ENCODE measurements around the gene RGS8.

Gene RGS8

GRCh38 chr1:182684116-182684828 lies at the start of gene RGS8:
TSS of gene RGS8 (minus strand) at chr1:182684587. CDS start at chr1:182669649, 14,938 bp downstream.
- no peak within 1 kb of the TSS for H3K9ac ChIP-seq (ENCODE audit: low read depth in 1 of 2, low read length in 2 of 2)
- H3K27me3 ChIP-seq (ENCODE audit: control insufficient read depth in 1 of 2, insufficient read depth in 2 of 2, low read length in 2 of 2), result peaks cover 0 to 2% of the 10 kb centered on the region in 2 donors
- H3K4me1 ChIP-seq (ENCODE audit: control insufficient read depth in 1 of 2, insufficient read depth in 2 of 2, low read length in 2 of 2), result peaks cover 0 to 18% of the 10 kb centered on the region in 2 donors
- no peaks in the 10 kb centered on the region for H3K36me3 ChIP-seq (ENCODE audit: control insufficient read depth in 1 of 2, insufficient read depth in 2 of 2, low read length in 2 of 2)
- no peak within 1 kb of the TSS for H3K27ac ChIP-seq (ENCODE audit: low read depth, low read length)
- H3K9me3 ChIP-seq (ENCODE audit: control insufficient read depth in 1 of 2, low read length in 2 of 2), result no peaks in the 10 kb centered on the region
- no peak within 1 kb of the TSS for H3K4me3 ChIP-seq (ENCODE audit: low read depth in 1 of 2, low read length in 2 of 2)

- H3K27ac ChIP-seq (ENCODE audit: low read depth, low read length), result no peak overlapping the region
- no peak overlapping the region for H3K4me3 ChIP-seq (ENCODE audit: low read depth in 1 of 2, low read length in 2 of 2)
- H3K4me1 ChIP-seq (ENCODE audit: control insufficient read depth in 1 of 2, insufficient read depth in 2 of 2, low read length in 2 of 2), result no peaks in the 10 kb centered on the region
- no peaks in the 10 kb centered on the region for H3K27me3 ChIP-seq (ENCODE audit: control insufficient read depth in 1 of 2, insufficient read depth in 2 of 2, low read length in 2 of 2)
- H3K36me3 ChIP-seq (ENCODE audit: control insufficient read depth in 1 of 2, insufficient read depth in 2 of 2, low read length in 2 of 2), result no peaks in the 10 kb centered on the region
- no peaks in the 10 kb centered on the region for H3K9me3 ChIP-seq (ENCODE audit: control insufficient read depth in 1 of 2, low read length in 2 of 2)
- H3K9ac ChIP-seq (ENCODE audit: low read depth in 1 of 2, low read length in 2 of 2), result no peak overlapping the region
These were observed 47.6 kb upstream of the RGS8 start for GRCh38 chr1:182731852-182732575.

- Histone ChIP-seq H3K9me3 (ENCODE audit: control insufficient read depth in 1 of 2, low read length in 2 of 2) (no peaks in the 10 kb centered on the region), H3K4me1 (ENCODE audit: control insufficient read depth in 1 of 2, insufficient read depth in 2 of 2, low read length in 2 of 2) (no peaks in the 10 kb centered on the region), H3K9ac (ENCODE audit: low read depth in 1 of 2, low read length in 2 of 2) (no peak overlapping the region), H3K27ac (ENCODE audit: low read depth, low read length) (no peak overlapping the region), H3K36me3 (ENCODE audit: control insufficient read depth in 1 of 2, insufficient read depth in 2 of 2, low read length in 2 of 2) (no peaks in the 10 kb centered on the region), H3K27me3 (ENCODE audit: control insufficient read depth in 1 of 2, insufficient read depth in 2 of 2, low read length in 2 of 2) (no peaks in the 10 kb centered on the region), H3K4me3 (ENCODE audit: low read depth in 1 of 2, low read length in 2 of 2) (no peak overlapping the region)
These were observed 42.5 kb upstream of the RGS8 start for GRCh38 chr1:182726912-182727311.

- no peak overlapping the region for H3K9ac ChIP-seq (ENCODE audit: low read depth in 1 of 2, low read length in 2 of 2)
- H3K9me3 ChIP-seq (ENCODE audit: control insufficient read depth in 1 of 2, low read length in 2 of 2), result no peaks in the 10 kb centered on the region
- no peaks in the 10 kb centered on the region for H3K36me3 ChIP-seq (ENCODE audit: control insufficient read depth in 1 of 2, insufficient read depth in 2 of 2, low read length in 2 of 2)
- H3K27ac ChIP-seq (ENCODE audit: low read depth, low read length), result no peak overlapping the region
- H3K4me1 ChIP-seq (ENCODE audit: control insufficient read depth in 1 of 2, insufficient read depth in 2 of 2, low read length in 2 of 2), result no peaks in the 10 kb centered on the region
- H3K4me3 ChIP-seq (ENCODE audit: low read depth in 1 of 2, low read length in 2 of 2), result no peak overlapping the region
- H3K27me3 ChIP-seq (ENCODE audit: control insufficient read depth in 1 of 2, insufficient read depth in 2 of 2, low read length in 2 of 2), result no peaks in the 10 kb centered on the region
These were observed 41.2 kb upstream of the RGS8 start for GRCh38 chr1:182725259-182726255.

- Histone ChIP-seq H3K27me3 (ENCODE audit: control insufficient read depth in 1 of 2, insufficient read depth in 2 of 2, low read length in 2 of 2) (no peaks in the 10 kb centered on the region), H3K27ac (ENCODE audit: low read depth, low read length) (no peak overlapping the region), H3K4me3 (ENCODE audit: low read depth in 1 of 2, low read length in 2 of 2) (no peak overlapping the region), H3K9me3 (ENCODE audit: control insufficient read depth in 1 of 2, low read length in 2 of 2) (no peaks in the 10 kb centered on the region), H3K4me1 (ENCODE audit: control insufficient read depth in 1 of 2, insufficient read depth in 2 of 2, low read length in 2 of 2) (no peaks in the 10 kb centered on the region), H3K9ac (ENCODE audit: low read depth in 1 of 2, low read length in 2 of 2) (no peak overlapping the region), H3K36me3 (ENCODE audit: control insufficient read depth in 1 of 2, insufficient read depth in 2 of 2, low read length in 2 of 2) (no peaks in the 10 kb centered on the region)
These were observed 39.8 kb upstream of the RGS8 start for GRCh38 chr1:182724215-182724614.

GRCh38 chr1:182723200-182723599 lies 38.8 kb upstream of the RGS8 start:
- no peaks in the 10 kb centered on the region for H3K9me3 ChIP-seq (ENCODE audit: control insufficient read depth in 1 of 2, low read length in 2 of 2)
- no peaks in the 10 kb centered on the region for H3K27me3 ChIP-seq (ENCODE audit: control insufficient read depth in 1 of 2, insufficient read depth in 2 of 2, low read length in 2 of 2)
- H3K27ac ChIP-seq (ENCODE audit: low read depth, low read length), result no peak overlapping the region
- no peaks in the 10 kb centered on the region for H3K4me1 ChIP-seq (ENCODE audit: control insufficient read depth in 1 of 2, insufficient read depth in 2 of 2, low read length in 2 of 2)
- no peak overlapping the region for H3K9ac ChIP-seq (ENCODE audit: low read depth in 1 of 2, low read length in 2 of 2)
- H3K4me3 ChIP-seq (ENCODE audit: low read depth in 1 of 2, low read length in 2 of 2), result no peak overlapping the region
- H3K36me3 ChIP-seq (ENCODE audit: control insufficient read depth in 1 of 2, insufficient read depth in 2 of 2, low read length in 2 of 2), result no peaks in the 10 kb centered on the region

- H3K36me3 ChIP-seq (ENCODE audit: control insufficient read depth in 1 of 2, insufficient read depth in 2 of 2, low read length in 2 of 2), result no peaks in the 10 kb centered on the region
- no peak overlapping the region for H3K27ac ChIP-seq (ENCODE audit: low read depth, low read length)
- H3K27me3 ChIP-seq (ENCODE audit: control insufficient read depth in 1 of 2, insufficient read depth in 2 of 2, low read length in 2 of 2), result no peaks in the 10 kb centered on the region
- H3K4me1 ChIP-seq (ENCODE audit: control insufficient read depth in 1 of 2, insufficient read depth in 2 of 2, low read length in 2 of 2), result no peaks in the 10 kb centered on the region
- H3K9ac ChIP-seq (ENCODE audit: low read depth in 1 of 2, low read length in 2 of 2), result no peak overlapping the region
- H3K4me3 ChIP-seq (ENCODE audit: low read depth in 1 of 2, low read length in 2 of 2), result no peak overlapping the region
- no peaks in the 10 kb centered on the region for H3K9me3 ChIP-seq (ENCODE audit: control insufficient read depth in 1 of 2, low read length in 2 of 2)
These were observed 37.1 kb upstream of the RGS8 start for GRCh38 chr1:182721525-182721924.

- no peaks in the 10 kb centered on the region for H3K27me3 ChIP-seq (ENCODE audit: control insufficient read depth in 1 of 2, insufficient read depth in 2 of 2, low read length in 2 of 2)
- H3K36me3 ChIP-seq (ENCODE audit: control insufficient read depth in 1 of 2, insufficient read depth in 2 of 2, low read length in 2 of 2), result no peaks in the 10 kb centered on the region
- no peak overlapping the region for H3K4me3 ChIP-seq (ENCODE audit: low read depth in 1 of 2, low read length in 2 of 2)
- no peak overlapping the region for H3K9ac ChIP-seq (ENCODE audit: low read depth in 1 of 2, low read length in 2 of 2)
- no peaks in the 10 kb centered on the region for H3K4me1 ChIP-seq (ENCODE audit: control insufficient read depth in 1 of 2, insufficient read depth in 2 of 2, low read length in 2 of 2)
- H3K27ac ChIP-seq (ENCODE audit: low read depth, low read length), result no peak overlapping the region
- no peaks in the 10 kb centered on the region for H3K9me3 ChIP-seq (ENCODE audit: control insufficient read depth in 1 of 2, low read length in 2 of 2)
These were observed 36.1 kb upstream of the RGS8 start for GRCh38 chr1:182720463-182720862.

GRCh38 chr1:182719553-182719952 lies 35.2 kb upstream of the RGS8 start:
- Histone ChIP-seq H3K4me3 (ENCODE audit: low read depth in 1 of 2, low read length in 2 of 2) (no peak overlapping the region), H3K4me1 (ENCODE audit: control insufficient read depth in 1 of 2, insufficient read depth in 2 of 2, low read length in 2 of 2) (no peaks in the 10 kb centered on the region), H3K27ac (ENCODE audit: low read depth, low read length) (no peak overlapping the region), H3K9ac (ENCODE audit: low read depth in 1 of 2, low read length in 2 of 2) (no peak overlapping the region), H3K27me3 (ENCODE audit: control insufficient read depth in 1 of 2, insufficient read depth in 2 of 2, low read length in 2 of 2) (no peaks in the 10 kb centered on the region), H3K9me3 (ENCODE audit: control insufficient read depth in 1 of 2, low read length in 2 of 2) (no peaks in the 10 kb centered on the region), H3K36me3 (ENCODE audit: control insufficient read depth in 1 of 2, insufficient read depth in 2 of 2, low read length in 2 of 2) (no peaks in the 10 kb centered on the region)

GRCh38 chr1:182718311-182718710 lies 33.9 kb upstream of the RGS8 start:
- H3K27ac ChIP-seq (ENCODE audit: low read depth, low read length), result no peak overlapping the region
- no peaks in the 10 kb centered on the region for H3K4me1 ChIP-seq (ENCODE audit: control insufficient read depth in 1 of 2, insufficient read depth in 2 of 2, low read length in 2 of 2)
- no peak overlapping the region for H3K9ac ChIP-seq (ENCODE audit: low read depth in 1 of 2, low read length in 2 of 2)
- no peaks in the 10 kb centered on the region for H3K9me3 ChIP-seq (ENCODE audit: control insufficient read depth in 1 of 2, low read length in 2 of 2)
- no peaks in the 10 kb centered on the region for H3K27me3 ChIP-seq (ENCODE audit: control insufficient read depth in 1 of 2, insufficient read depth in 2 of 2, low read length in 2 of 2)
- H3K4me3 ChIP-seq (ENCODE audit: low read depth in 1 of 2, low read length in 2 of 2), result no peak overlapping the region
- no peaks in the 10 kb centered on the region for H3K36me3 ChIP-seq (ENCODE audit: control insufficient read depth in 1 of 2, insufficient read depth in 2 of 2, low read length in 2 of 2)
